H1 (cell line): Measurements from ENCODE around the gene MICU2. TPM values are rescaled to one million over a fixed set of nuclear protein-coding genes. Genes with fewer than 3 reads are reported as not detected.
A peak's percentile ranks its signal among the peaks of the same experiment; 100 is the strongest.

Source experiments
- ATF2 ChIP-seq: IDR thresholded peaks from 2 replicates; pipeline ENCODE4 v1.6.1; 2012; ENCODE audit warnings: low read length, inconsistent platforms
- CEBPB ChIP-seq: IDR thresholded peaks from 2 replicates; pipeline ENCODE4 v1.6.1; 2012; ENCODE audit warnings: low read depth, low read length
- CTCF ChIP-seq, 3 experiments: IDR thresholded peaks; 1 replicate in 2 of 3; 2 replicates in 1 of 3; pipeline versions ENCODE4 v1.5.1 to v1.6.1; 2011; ENCODE audit warnings: low read length in 3 of 3, mild to moderate bottlenecking in 3 of 3, inconsistent platforms in 2 of 3, low read depth in 1 of 3, moderate library complexity in 1 of 3; ENCODE audit not compliant: insufficient read depth in 1 of 3; ENCODE audit errors: control extremely low read depth in 1 of 3
- GTF2F1 ChIP-seq: IDR thresholded peaks from 2 replicates; pipeline ENCODE4 v1.6.1; 2012; ENCODE audit warnings: low read depth, low read length, improper control_type of control experiment, borderline replicate concordance
- RAD21 ChIP-seq, 2 experiments: IDR thresholded peaks in 1 of 2; conservative IDR thresholded peaks in 1 of 2; 2 replicates each; pipeline ENCODE4 v1.6.1; 2011; ENCODE audit warnings: low read depth in 2 of 2, low read length in 2 of 2, improper control_type of control experiment in 1 of 2, inconsistent platforms in 1 of 2, mild to moderate bottlenecking in 1 of 2, moderate library complexity in 1 of 2
- polyA plus RNA-seq, 7 experiments: library from polyadenylated mRNA; depleted of rRNA in 3 of 7; stranded (reverse) in 5 of 7; unstranded in 2 of 7; fragments of >200 nt in 5 of 7; fragments of 200-250 nt in 2 of 7; gene quantifications; 1 replicate in 5 of 7; 2 replicates in 1 of 7; 4 replicates in 1 of 7; pipeline versions ENCODE4 v1.2.1 to v1.2.3, GENCODE V29; 2011 to 2013; ENCODE audit warnings: missing spikeins in 2 of 7, mixed read lengths in 2 of 7
- total RNA-seq: library from RNA; stranded (reverse); fragmentation: NEBNext Ultra II Directional; extraction: Animal tissue kit (Norgen Biotek cat#: 25700); gene quantifications from 2 replicates; pipeline ENCODE4 v1.2.1, GENCODE V29; 2021

Gene MICU2
- total and polyA plus RNA-seq, 2 of the 8 experiments (the other 6 are each of a cell fraction or from before 2014, with no cell fraction given), result 34.6 to 36.5 TPM

- peak; percentile 86 to 98 (median 95) for TF ChIP-seq CTCF (IDR thresholded peaks at IDR 0.05; ENCODE audit: control extremely low read depth in 1 of 3, insufficient read depth in 1 of 3, low read depth in 1 of 3, low read length in 3 of 3)
- TF ChIP-seq RAD21 (IDR thresholded peaks at IDR 0.05 in 1 of 2, conservative IDR thresholded peaks at IDR 0.05 in 1 of 2; ENCODE audit: low read depth in 2 of 2, low read length in 2 of 2), result peak; percentile 82 to 87
- no peak for TF ChIP-seq GTF2F1
- peak; percentile 79; the same call in 1 of the 2 replicates for TF ChIP-seq ATF2
- no peak for TF ChIP-seq CEBPB
Measured at GRCh38 chr13:21476893-21477472, 127.0 kb downstream of the MICU2 start (continued).
